Glomerular endothelial cell (primary cell): ENCODE results near the gene CERCAM. TPM values are rescaled to one million over a fixed set of nuclear protein-coding genes. Genes with fewer than 3 reads are reported as not detected.
A peak's percentile ranks its signal among the peaks of the same experiment; 100 is the strongest.
"Not testable (repeated sequence)": the region's sequence is repeated elsewhere in the genome, so short reads cannot be mapped to it uniquely, and the experiment has no call there.

Source experiments
- DNase-seq: peaks from one replicate; pipeline ENCODE4 v3.0.0-alpha.2; 2011; ENCODE audit warnings: low read depth, low spot score; ENCODE audit errors: extremely low read depth
- total RNA-seq: library from RNA; depleted of rRNA; stranded (reverse); fragments of >200 nt; gene quantifications from 2 replicates; pipeline ENCODE4 v1.2.3, GENCODE V29; 2015

Gene CERCAM
- total RNA-seq, 1 donor from 2014 or later = 56.8 TPM

- DNase-seq = no peak
Observed at GRCh38 chr9:128416014-128416413, 4.6 kb upstream of the CERCAM start.

DNA sequence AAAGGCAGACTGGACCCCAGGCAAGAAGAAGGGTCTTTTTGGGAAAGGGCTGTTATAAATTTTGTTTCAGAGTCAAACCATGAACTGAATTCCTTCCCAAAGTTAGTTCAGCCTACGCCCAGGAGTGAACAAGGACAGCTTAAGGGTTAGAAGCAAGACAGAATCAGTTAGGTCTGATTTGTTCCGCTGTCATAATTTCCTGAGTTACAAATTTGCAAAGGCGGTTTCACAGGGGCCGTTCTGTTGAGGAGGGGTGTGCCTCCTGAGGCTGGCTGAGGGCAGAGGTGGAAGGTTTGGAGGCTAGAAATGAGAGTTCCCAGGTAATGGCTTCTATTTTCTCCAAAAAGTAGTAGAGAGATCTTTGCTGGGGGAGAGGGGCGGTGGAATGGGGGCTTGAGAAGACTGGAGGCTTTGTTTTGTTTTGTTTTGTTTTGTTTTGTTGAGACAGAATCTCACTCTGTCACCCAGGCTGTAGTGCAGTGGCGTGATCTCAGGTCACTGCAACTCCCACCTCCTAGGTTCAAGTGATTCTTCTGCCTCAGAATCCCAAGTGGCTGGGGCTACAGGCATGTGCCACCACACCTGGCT is 4.1 kb upstream of the CERCAM start:
- DNase-seq = no peak

- DNase-seq = no peak
Observed at GRCh38 chr9:128419061-128419925, 1.4 kb upstream of the CERCAM start.

- no peak for DNase-seq
Observed at GRCh38 chr9:128420060-128420650, 502 bp upstream of the CERCAM start.

DNA sequence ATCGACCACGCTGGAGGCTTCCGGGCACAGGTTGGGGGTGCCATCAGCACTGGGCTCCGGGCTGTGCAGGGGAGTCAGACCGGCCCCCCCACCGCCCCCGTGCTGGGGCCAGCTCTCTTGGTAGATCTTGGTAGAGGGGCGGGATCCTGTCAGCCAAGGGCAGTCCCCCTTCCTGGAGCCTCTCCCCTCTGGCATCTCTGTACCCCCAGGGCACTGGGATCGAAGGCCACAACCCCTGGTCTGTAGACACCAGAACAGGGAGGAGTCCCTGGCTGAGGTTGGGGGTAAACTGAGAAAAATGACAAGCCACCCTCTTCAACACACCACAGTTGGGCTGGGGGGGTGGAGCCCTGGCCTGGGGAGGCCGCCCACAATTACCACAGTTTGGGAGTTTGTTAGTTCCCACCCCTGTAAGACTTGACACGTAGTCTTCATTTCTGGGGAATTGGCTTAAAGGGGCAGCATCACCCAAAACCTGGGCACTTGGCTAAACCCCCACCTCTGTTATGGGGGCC is 882 bp downstream of the CERCAM start:
- DNase-seq = no peak

- not testable (repeated sequence) for DNase-seq
Observed at GRCh38 chr9:128422022-128422782, 1.5 kb downstream of the CERCAM start.

DNA sequence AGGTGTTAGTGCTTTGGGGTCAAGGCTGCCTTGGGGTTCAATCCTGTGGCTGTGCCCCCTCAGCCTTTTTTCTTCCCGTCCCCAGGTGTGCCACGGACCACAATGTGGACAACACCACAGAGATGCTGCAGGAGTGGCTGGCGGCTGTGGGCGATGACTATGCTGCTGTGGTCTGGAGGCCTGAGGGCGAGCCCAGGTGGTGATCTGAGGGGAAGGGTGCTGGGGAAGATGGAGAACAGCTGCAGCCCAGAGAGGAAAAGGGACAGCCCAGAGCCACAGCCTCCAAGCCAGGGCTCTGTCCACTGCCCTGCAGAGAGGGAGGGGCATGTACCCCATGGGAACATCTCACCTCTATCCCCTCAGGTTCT is 2.1 kb downstream of the CERCAM start:
- no peak for DNase-seq

DNA sequence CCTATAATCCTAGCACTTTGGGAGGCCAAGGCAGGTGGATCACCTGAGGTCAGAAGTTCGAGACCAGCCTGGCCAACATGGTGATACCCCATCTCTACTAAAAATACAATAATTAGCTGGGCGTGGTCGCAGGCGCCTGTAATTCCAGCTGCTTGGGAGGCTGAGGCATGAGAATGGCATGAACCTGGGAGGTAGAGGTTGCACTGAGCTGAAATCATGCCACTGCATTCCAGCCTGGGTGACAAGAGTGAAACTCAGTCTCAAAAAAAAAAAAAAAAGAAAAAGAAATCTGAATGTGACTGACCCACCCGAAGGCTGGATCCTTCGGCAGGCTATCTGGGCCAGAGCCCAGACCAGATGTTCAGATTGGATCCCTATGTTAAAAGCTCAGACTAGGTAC is 2.7 kb downstream of the CERCAM start:
- not testable (repeated sequence) for DNase-seq

GRCh38 chr9:128424268-128424780 is 3.7 kb downstream of the CERCAM start:
- DNase-seq = no peak

DNA sequence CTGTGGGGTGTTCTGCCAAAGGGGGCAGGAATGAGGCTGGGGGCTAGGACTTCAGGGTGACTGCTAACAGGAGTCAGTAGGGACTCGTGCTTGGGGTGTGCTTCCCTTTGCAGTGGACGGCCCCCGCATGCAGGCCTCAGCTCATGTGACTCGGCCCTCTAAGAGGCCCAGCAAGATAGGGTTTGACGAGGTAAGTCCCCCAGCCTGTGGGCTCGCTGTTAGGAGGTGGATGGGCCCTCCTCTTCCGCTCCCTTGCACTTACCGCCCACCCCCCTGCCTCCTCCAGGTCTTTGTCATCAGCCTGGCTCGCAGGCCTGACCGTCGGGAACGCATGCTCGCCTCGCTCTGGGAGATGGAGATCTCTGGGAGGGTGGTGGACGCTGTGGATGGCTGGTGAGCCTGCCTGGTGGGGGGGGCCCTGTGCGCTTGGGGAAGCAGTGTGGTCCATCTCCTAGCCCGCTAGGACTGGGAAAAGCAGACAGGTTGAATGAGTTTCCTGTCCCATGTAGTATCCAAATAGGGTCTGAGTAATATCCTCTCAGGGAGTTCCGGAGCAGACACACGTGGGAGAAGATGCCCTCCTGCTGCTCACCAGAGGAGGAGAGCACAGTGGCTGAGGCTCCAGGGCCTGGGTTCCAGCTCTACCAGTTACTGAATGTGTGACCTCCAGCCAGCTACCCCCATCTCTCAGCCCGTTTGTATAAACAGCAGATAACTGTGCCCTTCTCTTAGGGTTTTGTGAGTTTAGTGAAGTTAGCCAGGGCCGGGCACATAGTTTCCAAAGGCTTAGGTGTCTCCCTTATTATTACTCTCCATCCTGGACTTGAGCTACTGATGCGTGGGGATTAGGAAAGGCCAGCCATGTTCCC is 8.2 kb downstream of the CERCAM start:
- DNase-seq = peak; percentile 16

- no peak for DNase-seq
Observed at GRCh38 chr9:128429513-128430086, 8.9 kb downstream of the CERCAM start.

GRCh38 chr9:128431207-128431606 is 10.6 kb downstream of the CERCAM start:
- no peak for DNase-seq

GRCh38 chr9:128434340-128434739 is 13.7 kb downstream of the CERCAM start:
- no peak for DNase-seq

DNA sequence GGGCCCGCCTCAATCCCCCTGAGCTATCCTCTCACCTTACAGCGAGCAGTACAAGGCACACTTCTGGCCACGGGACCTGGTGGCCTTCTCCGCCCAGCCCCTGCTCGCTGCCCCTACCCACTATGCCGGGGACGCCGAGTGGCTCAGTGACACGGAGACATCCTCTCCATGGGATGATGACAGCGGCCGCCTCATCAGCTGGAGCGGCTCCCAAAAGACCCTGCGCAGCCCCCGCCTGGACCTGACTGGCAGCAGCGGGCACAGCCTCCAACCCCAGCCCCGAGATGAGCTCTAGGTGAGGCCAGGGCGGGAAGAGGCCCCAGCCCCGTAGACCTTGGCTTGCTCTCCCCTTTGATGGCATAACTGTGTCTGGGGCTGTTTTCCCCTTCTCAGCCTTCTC is 15.0 kb downstream of the CERCAM start:
- DNase-seq = no peak

GRCh38 chr9:128438343-128439109 is 17.9 kb downstream of the CERCAM start:
- peak; percentile 39 for DNase-seq

- DNase-seq = no peak
Observed at GRCh38 chr9:128439273-128439672, 18.6 kb downstream of the CERCAM start.

DNA sequence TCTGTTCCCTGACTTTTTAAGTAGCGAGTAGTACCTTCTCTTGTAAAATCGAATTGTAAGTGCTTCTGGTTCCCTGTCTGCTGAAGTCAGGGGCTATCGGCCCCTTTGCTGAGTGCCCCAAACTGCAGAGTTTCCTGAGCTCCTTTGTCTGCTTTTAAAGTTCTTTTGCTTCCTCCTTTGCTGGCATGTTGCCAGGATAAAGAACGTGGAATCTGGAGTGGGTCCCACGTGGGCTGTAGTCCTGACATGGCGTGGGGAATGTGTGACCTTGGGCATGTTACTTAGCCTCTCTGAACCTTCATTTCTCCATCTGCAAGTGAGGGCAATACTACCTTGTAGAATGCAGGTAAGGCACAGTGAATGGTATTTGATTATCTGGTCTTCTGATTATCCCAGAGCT is 21.5 kb downstream of the CERCAM start:
- DNase-seq = no peak

- not testable (repeated sequence) for DNase-seq
Observed at GRCh38 chr9:128446505-128446904, 25.8 kb downstream of the CERCAM start.

DNA sequence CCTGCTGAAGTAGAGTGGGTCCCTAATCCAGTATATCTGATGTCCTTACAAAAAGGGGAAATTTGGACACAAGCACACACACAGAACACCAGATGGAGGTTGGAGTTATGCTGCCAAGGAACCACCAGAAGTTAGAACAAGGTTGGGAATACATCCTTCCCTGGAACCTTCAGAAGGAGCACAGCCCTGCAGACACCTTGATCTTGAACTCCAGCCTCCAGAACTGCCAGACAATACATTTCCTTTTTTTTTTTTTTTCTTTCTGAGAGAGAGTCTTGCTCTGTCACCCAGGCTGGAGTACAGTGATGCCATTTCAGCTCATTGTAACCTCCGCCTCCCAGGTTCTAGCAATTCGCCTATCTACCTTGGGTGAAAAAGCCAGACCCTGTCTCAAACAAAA is 28.1 kb downstream of the CERCAM start:
- DNase-seq = no peak
